ENCODE results near the gene HIBADH.
"Not testable (repeated sequence)": the region's sequence is repeated elsewhere in the genome, so short reads cannot be mapped to it uniquely, and the experiment has no call there.

HIBADH gene

DNA sequence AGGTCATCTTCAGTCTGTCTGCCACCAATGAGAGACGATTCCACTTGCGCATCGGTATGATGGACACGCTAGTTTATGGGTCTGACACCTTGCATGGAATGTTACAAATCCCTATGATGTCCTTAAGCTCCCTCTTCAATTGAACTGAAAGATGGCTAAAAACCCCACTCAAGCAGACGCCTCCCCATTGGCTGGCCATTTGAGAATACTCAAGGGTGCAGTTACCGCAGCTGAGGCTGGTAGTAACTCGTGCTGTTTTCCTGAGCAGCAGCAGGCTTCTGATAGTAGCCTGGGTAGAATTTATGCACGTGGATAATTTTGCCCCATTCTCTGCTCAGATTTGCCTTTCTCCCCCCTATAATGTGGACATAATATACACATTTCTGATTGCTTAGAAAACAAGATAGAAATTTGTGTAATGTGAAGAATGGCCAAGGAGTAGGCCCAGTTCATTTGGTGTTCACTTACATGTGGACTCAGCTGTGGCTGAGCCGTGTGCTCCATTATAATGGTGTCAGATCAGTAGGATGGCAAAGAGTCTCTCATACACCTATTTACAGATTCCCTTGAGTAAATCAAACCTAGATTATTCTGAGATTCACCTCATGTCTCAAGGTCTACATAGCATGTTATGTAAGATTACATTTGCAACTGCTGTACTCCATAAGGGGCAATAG lies 142.8 kb downstream of the HIBADH start:
- no peaks in the 10 kb centered on the region for H3K9me3 ChIP-seq (ENCODE audit: control insufficient read depth, insufficient read depth, low read length)
- no peaks in the 10 kb centered on the region for H3K36me3 ChIP-seq (ENCODE audit: insufficient read depth, low read length)
- H3K9ac ChIP-seq (ENCODE audit: low read depth, low read length): no peak overlapping the region
- peaks cover 12% of the 10 kb centered on the region for H3K4me1 ChIP-seq (ENCODE audit: insufficient read depth, low read length)

DNA sequence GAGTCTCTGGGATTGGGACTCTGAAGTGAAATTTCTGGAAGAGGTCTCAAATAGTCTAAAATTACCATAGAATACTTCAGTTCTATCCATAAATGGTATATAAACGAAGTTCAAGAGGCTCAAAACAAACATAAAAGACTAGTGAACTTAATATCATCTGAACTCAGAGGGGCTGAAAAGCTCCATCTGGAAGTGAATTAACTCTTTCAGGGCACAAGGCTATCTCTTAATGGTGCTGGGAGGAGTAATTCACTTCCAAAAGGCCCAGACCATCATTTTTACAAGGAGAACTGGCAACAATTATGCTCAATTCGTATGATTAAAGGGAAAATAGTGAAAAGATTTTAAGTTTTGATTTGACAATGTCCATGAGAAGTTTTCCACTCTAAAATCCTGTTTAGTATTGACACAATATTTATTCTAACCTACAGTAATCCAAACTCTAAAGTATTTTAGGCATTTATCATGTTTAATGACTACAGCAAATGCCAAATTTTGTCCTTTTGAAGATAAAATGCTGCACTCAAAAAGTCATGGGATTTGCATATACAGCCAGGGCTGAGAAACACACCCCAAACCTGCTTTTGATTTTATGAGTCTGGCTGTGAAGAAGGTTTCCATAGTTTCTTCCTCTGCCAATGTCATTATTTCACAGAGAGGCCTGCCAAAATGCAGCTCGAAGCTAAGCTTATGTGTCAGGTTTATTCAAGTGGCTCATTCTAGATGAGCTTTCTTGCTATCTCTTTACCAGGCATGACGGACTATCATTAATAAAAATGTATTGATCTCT lies 143.9 kb downstream of the HIBADH start:
- Histone ChIP-seq H3K36me3 (ENCODE audit: insufficient read depth, low read length) (no peaks in the 10 kb centered on the region), H3K4me1 (ENCODE audit: insufficient read depth, low read length) (peaks cover 12% of the 10 kb centered on the region), H3K9ac (ENCODE audit: low read depth, low read length) (no peak overlapping the region), H3K9me3 (ENCODE audit: control insufficient read depth, insufficient read depth, low read length) (no peaks in the 10 kb centered on the region)

DNA sequence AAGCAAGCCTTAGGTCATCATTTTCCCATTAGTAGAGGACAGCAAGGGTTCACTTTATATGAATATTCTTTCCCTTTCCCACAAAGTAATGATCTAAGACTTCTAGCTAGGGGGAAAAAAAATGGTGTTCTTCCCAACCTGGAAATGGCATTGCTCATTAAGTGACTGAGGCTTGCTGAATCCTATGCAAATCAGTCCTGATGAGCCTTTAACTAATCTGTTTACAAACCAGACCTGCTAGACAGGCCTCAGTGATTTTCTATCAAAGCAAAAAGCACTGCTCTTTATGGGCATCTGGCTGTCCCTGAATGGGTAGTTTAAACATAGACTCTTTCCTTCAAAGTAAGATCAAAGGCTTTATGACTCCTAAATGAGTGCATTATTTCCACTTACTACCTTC lies 146.3 kb downstream of the HIBADH start:
- Histone ChIP-seq H3K4me1 (ENCODE audit: insufficient read depth, low read length) (peaks cover 12% of the 10 kb centered on the region), H3K9ac (ENCODE audit: low read depth, low read length) (no peak overlapping the region), H3K9me3 (ENCODE audit: control insufficient read depth, insufficient read depth, low read length) (no peaks in the 10 kb centered on the region), H3K36me3 (ENCODE audit: insufficient read depth, low read length) (no peaks in the 10 kb centered on the region)

DNA sequence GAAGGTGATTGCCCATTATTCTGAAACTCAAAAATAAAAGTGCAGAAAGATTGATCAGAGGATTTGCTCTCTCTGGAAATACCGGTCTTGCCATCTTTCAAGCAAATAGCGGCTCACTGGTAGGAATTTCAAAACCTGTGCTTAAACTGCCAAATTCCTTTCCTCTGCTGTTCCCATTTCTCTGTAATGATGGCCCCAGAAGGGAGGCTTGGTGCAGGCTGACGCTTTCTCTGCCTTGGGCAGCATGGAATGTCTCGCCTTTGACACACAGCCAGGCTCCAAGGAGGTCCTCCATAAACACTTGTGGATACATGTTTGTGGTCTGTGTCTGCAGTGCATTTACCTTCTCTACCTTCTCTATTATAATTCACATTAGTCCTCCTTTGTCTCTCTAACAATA lies 146.8 kb downstream of the HIBADH start:
- H3K9ac ChIP-seq (ENCODE audit: low read depth, low read length): no peak overlapping the region
- H3K36me3 ChIP-seq (ENCODE audit: insufficient read depth, low read length): no peaks in the 10 kb centered on the region
- H3K4me1 ChIP-seq (ENCODE audit: insufficient read depth, low read length): peaks cover 12% of the 10 kb centered on the region
- no peaks in the 10 kb centered on the region for H3K9me3 ChIP-seq (ENCODE audit: control insufficient read depth, insufficient read depth, low read length)

DNA sequence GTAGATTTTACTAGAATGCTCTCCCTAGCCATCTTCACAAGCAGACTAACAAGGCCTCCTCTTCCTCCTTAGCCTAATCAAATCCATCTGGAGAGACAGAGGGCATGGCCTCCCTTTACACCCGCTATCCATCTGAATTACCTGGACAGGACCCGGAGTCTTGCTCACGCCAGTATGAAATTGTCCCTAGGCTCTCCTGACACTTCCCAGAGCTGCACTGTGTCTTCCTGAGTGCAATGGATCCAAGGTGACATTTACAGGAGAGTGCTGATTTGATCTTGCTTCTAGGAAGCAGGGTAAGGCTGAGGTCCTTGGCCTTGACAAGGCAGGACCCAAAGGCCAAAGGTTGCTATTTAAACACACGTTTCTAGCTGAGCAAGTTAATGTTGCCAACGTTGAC lies 147.8 kb downstream of the HIBADH start:
- no peaks in the 10 kb centered on the region for H3K9me3 ChIP-seq (ENCODE audit: control insufficient read depth, insufficient read depth, low read length)
- no peaks in the 10 kb centered on the region for H3K36me3 ChIP-seq (ENCODE audit: insufficient read depth, low read length)
- H3K9ac ChIP-seq (ENCODE audit: low read depth, low read length): no peak overlapping the region
- H3K4me1 ChIP-seq (ENCODE audit: insufficient read depth, low read length): peaks cover 12% of the 10 kb centered on the region

DNA sequence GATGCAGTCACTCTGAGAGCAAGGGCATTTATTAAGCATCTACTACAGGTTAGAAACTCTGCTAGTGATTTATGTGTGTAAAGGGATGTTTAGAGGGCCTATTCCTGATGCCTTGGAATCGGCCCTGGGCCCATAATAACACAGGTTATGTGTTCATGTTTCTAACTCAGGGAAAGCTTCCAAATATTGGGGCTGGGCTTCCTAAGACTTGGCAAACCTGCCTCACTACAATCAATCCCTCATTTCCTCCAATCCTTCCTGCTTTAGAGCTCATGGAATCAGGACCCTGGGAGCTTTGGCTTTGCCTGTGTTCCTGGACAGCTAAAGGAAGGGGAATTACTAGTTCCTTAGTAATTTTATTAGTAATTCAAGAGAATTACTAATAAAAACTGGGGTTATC lies 148.8 kb downstream of the HIBADH start:
- Histone ChIP-seq H3K4me1 (ENCODE audit: insufficient read depth, low read length) (peaks cover 12% of the 10 kb centered on the region), H3K36me3 (ENCODE audit: insufficient read depth, low read length) (no peaks in the 10 kb centered on the region), H3K9ac (ENCODE audit: low read depth, low read length) (no peak overlapping the region), H3K9me3 (ENCODE audit: control insufficient read depth, insufficient read depth, low read length) (no peaks in the 10 kb centered on the region)

DNA sequence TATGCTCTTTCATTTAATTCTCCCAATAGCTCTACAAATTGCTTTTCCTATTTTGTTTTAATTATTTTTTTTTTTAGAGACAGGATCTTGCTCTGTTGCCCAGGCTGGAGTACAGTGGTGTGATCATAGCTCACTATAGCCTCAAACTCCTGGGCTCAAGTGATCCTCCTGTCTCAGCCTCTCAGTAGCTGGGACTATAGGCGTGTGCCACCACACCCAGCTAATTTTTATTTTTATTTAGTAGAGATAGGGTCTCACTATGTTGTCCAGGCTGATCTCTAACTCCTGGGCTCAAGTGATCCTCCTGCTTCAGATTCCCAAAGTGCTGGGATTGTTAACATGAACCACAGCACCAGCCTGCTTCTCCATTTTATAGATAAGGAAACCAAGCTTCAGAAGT lies 151.3 kb downstream of the HIBADH start:
- not testable (repeated sequence) for H3K4me1 ChIP-seq (ENCODE audit: insufficient read depth, low read length); H3K9ac ChIP-seq (ENCODE audit: low read depth, low read length); H3K9me3 ChIP-seq (ENCODE audit: control insufficient read depth, insufficient read depth, low read length); H3K36me3 ChIP-seq (ENCODE audit: insufficient read depth, low read length)

DNA sequence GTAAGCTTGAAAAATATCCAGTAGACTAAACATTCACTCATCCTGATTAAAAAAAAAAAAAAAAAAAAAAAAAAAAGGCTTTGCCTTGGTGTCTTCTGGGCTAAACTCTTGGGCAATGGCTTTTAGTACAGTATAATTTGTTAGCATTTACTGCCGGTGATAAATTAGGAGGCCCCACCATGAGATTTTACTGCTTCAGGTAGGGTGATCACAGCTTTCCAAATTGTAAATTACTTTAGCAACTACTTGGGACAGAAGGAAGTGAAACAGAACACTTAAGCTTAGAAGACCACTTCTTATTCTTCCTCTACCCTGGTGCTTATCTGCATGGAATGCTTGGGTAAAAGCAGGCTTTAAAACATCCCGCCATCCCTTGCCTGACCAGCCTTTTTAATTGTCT lies 152.1 kb downstream of the HIBADH start:
- Histone ChIP-seq H3K4me1 (ENCODE audit: insufficient read depth, low read length) (no peaks in the 10 kb centered on the region), H3K36me3 (ENCODE audit: insufficient read depth, low read length) (no peaks in the 10 kb centered on the region), H3K9ac (ENCODE audit: low read depth, low read length) (no peak overlapping the region), H3K9me3 (ENCODE audit: control insufficient read depth, insufficient read depth, low read length) (no peaks in the 10 kb centered on the region)

DNA sequence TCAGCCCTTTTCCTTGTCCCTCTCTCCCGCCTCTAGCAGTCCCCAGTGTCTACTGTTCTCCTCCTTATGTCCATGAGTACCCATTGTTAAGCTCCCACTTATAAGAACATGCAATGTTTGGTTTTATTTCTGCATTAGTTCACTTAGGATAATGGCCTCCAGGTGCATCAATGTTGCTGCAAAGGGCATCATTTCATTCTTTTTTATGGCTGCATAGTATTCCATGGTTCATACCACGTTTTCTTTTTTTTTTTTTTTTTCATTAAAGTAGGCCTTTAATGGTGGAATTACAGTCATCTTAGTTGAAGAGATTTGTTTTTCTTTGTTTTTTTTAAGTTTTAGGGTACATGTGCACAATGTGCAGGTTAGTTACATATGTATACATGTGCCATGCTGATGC lies 160.8 kb downstream of the HIBADH start:
- H3K36me3 ChIP-seq (ENCODE audit: insufficient read depth, low read length); H3K9ac ChIP-seq (ENCODE audit: low read depth, low read length); H3K9me3 ChIP-seq (ENCODE audit: control insufficient read depth, insufficient read depth, low read length); H3K4me1 ChIP-seq (ENCODE audit: insufficient read depth, low read length): not testable (repeated sequence)

DNA sequence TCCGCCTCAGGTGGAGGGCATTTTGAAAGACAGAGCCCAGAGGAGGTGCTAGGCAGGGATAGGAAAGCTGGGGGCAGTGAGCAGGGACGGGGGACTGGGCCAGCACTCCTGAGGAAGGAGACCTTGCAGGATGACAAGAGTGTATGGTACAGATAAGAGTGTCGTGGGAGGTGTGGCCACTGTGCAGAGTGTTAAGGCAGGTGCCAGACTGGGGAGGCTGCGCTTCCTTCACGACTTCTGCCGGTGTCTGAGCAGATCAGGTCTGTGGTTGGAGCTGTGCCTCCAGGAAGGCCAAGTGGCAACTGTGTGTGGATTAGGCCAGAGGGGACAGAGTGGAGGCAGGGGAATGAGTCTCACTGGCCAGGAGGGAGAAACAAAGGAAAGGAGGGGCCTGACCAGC lies 161.7 kb downstream of the HIBADH start:
- Histone ChIP-seq H3K4me1 (ENCODE audit: insufficient read depth, low read length) (no peaks in the 10 kb centered on the region), H3K9me3 (ENCODE audit: control insufficient read depth, insufficient read depth, low read length) (no peaks in the 10 kb centered on the region), H3K9ac (ENCODE audit: low read depth, low read length) (no peak overlapping the region), H3K36me3 (ENCODE audit: insufficient read depth, low read length) (no peaks in the 10 kb centered on the region)

DNA sequence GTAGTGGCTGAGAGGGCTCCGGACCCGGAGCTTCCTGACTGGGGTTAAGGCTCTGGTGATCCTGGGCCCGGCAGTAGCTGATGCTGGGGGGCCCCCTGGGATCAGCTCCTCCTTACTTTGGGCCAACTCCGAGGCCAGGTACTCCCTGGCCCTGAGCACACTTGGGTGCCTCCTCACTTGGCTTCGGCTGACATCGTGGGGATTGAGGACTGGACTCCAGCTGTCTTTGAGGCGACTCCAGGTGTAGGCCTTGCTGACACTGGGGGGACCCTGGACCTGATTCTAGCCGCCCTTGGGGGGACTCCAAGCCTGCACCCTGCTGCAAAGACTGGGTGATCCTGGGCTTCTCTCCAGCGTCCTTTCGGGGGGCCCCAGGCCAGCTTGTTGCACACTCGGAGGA lies 170.5 kb downstream of the HIBADH start:
- Histone ChIP-seq H3K4me1 (ENCODE audit: insufficient read depth, low read length) (no peaks in the 10 kb centered on the region), H3K36me3 (ENCODE audit: insufficient read depth, low read length) (no peaks in the 10 kb centered on the region), H3K9me3 (ENCODE audit: control insufficient read depth, insufficient read depth, low read length) (peaks cover 3% of the 10 kb centered on the region; the same call in 1 of the 2 replicates), H3K9ac (ENCODE audit: low read depth, low read length) (no peak overlapping the region)

DNA sequence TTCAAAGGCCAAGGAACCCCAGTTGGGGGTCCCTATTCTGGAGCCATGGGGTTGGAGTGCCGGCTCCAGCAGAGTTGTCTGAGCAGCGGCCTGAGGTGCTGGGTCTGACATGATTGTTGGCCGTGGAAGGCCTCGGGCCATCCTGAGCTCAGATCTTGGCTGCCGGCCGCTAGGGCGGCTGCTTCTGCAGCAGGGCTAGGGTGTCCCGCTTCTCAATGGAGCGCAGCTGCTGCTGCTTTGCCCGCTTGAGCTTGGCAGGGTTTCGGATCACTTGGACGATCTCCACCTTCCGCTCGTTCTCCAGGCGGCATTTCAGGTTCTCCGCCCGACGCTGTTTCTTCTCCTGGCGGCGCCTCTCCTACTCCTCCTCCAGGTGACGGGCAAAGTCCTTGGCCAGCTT lies 171.1 kb downstream of the HIBADH start:
- Histone ChIP-seq H3K4me1 (ENCODE audit: insufficient read depth, low read length) (no peaks in the 10 kb centered on the region), H3K9ac (ENCODE audit: low read depth, low read length) (no peak overlapping the region), H3K9me3 (ENCODE audit: control insufficient read depth, insufficient read depth, low read length) (peaks cover 3% of the 10 kb centered on the region; the same call in 1 of the 2 replicates), H3K36me3 (ENCODE audit: insufficient read depth, low read length) (no peaks in the 10 kb centered on the region)

DNA sequence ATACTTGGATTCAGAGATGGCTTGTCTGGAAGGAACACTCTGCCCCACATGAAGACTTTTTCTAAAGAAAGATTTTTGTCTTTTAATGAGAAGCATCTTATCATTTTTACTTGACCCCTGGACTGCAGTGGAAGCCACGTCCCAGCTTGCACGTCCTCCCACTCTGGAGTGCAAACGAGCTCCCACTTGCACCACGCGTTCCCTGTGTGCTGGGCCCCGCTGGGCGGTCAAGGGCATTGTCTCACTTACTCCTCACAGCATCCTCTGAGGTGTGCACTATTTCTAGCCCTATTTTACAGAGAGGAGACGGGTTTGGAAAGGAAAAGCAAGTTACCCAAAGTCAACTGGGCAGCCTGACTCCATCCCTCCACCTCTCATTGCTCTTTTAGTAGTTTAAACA lies 175.2 kb downstream of the HIBADH start:
- Histone ChIP-seq H3K4me1 (ENCODE audit: insufficient read depth, low read length) (no peaks in the 10 kb centered on the region), H3K36me3 (ENCODE audit: insufficient read depth, low read length) (no peaks in the 10 kb centered on the region), H3K9ac (ENCODE audit: low read depth, low read length) (no peak overlapping the region), H3K9me3 (ENCODE audit: control insufficient read depth, insufficient read depth, low read length) (peaks cover 3% of the 10 kb centered on the region; the same call in 1 of the 2 replicates)

DNA sequence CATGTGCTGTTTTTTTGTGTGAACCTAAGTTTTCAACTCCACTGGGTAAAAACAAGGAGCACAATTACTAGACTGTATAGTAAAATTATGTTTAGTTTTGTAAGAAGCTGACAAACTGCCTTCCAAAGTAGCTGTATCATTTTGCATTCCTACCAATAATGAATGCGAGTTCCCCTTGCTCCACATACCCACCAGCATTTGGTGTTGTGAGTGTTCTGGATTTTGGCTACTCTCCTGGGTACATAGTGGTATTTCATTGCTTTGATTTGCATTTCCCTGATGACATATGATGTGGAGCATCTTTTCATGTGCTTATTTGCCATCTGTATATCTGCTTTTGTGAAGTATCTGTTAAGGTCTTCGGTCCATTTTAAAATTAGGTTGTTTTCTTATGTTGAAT lies 178.2 kb downstream of the HIBADH start:
- Histone ChIP-seq H3K36me3 (ENCODE audit: insufficient read depth, low read length) (no peaks in the 10 kb centered on the region), H3K9me3 (ENCODE audit: control insufficient read depth, insufficient read depth, low read length) (no peaks in the 10 kb centered on the region), H3K9ac (ENCODE audit: low read depth, low read length) (no peak overlapping the region), H3K4me1 (ENCODE audit: insufficient read depth, low read length) (no peaks in the 10 kb centered on the region)

DNA sequence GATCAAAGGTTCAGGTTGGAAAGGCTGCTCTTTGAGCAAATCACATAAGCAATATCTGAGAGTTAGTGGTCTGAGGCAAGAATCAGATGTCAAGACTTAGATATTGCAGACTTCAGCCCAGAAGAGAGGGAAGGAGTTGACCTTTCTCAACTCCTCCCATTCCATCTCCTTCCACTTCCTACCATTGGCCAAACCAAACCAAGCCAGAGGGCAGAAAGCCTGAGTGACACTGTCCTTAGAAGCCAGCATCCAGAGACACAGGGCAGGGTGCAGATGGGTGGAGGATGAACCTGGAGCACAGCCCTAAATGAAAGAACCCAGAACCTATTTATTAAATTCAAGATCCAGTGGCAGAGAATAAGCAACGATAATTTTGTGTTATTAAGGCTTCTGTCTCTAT lies 180.5 kb downstream of the HIBADH start:
- Histone ChIP-seq H3K4me1 (ENCODE audit: insufficient read depth, low read length) (no peaks in the 10 kb centered on the region), H3K9me3 (ENCODE audit: control insufficient read depth, insufficient read depth, low read length) (no peaks in the 10 kb centered on the region), H3K36me3 (ENCODE audit: insufficient read depth, low read length) (no peaks in the 10 kb centered on the region), H3K9ac (ENCODE audit: low read depth, low read length) (no peak overlapping the region)
